Embryonic facial prominence (tissue), 1 donor: ENCODE data around the gene IRF1.

Experiments
- DNase-seq: peaks from one replicate; pipeline ENCODE4 v3.0.0-alpha.2; 2016; ENCODE audit errors: extremely low spot score

Gene IRF1

GRCh38 chr5:132474881-132475496, 15.6 kb downstream of the IRF1 start:
- DNase-seq, result no peak

GRCh38 chr5:132474131-132474723, 16.3 kb downstream of the IRF1 start:
- no peak for DNase-seq

DNA sequence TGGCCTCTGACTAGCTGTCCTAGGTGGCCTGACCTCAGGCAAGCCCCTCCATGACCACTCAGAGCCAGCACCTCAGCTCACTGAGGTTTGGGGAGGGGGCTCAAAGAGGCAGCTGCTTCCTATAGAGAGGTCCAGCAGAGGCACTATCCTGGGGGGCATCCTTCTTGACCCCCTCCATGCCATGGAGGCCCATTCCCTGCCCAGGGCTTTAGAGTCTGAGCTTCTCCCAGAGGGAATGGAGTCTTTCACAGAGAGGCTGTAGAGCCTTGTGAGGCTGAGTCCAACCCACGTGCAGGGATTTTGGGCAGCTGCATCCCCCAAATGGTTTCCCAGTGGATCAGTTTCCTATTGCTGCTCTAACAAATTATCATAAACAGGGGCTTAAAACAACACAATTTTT, 16.9 kb downstream of the IRF1 start:
- DNase-seq, result no peak

DNA sequence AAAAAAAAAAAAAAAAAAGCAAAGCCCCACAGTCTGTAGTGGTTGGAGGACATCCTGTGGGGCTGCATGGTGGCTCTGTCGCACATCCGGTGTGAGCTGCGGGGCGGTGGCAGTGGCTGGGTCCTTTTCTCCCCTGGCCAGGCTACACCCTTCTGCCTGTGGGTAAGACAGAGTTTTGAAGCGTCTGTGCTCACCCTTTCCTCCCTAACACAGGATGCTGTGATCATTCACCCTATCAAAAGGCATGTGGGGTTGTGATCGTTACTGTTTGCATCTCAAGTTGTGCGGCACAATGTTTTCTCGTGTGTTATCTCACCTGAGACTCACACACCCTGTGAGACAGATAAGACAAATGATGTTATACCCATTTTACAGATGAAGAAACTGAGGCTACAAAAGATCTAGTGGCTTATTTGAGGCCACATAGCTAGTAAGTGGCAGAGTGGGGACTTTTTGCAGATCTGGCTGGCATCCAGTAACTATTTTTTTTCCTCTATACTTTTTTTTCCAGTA, 17.5 kb downstream of the IRF1 start:
- DNase-seq, result no peak

GRCh38 chr5:132472431-132472830, 18.1 kb downstream of the IRF1 start:
- DNase-seq, result no peak

DNA sequence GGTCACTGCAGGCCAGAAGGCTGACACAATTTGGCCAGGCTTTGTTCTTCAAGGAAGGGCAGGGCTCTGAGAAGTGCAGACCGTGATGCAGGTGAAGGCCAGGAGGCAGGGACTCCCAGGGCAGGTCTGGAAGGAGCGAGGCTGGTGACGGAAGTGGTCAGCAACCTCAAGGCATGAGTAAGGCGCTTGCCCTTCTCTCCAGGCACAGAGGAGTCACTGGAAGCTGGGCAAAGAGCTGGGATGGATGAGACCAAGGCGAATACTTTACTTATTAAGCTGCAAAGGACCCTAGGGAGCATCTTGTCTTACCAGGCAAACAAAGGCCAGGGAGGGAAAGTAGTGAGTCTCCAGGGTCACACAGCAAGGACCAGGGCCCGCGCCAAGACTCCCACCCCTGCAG, 18.6 kb downstream of the IRF1 start:
- DNase-seq, result no peak

- no peak for DNase-seq
These were observed 19.2 kb downstream of the IRF1 start for GRCh38 chr5:132471151-132471907.

DNA sequence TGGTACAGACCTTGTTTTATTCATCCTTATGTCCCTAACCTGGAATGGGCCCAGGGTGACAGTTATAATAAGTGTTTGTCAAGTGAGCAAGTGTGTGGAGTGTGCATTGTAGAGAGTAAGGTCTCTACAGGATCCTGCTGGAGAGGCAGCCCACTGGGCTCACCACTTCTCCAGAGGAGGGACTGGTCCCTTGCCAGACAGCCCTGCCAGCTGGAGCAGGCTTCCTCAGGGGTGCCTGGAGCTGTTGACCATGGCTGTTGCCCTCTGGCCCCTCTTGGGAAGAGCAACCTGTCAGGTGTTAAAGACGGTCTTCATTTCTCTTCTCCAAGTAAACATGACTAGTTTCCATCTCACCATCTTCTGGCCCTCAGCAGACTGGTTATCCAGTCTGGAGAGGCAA, 20.0 kb downstream of the IRF1 start:
- DNase-seq, result no peak

GRCh38 chr5:132470010-132470392, 20.6 kb downstream of the IRF1 start:
- no peak for DNase-seq

DNA sequence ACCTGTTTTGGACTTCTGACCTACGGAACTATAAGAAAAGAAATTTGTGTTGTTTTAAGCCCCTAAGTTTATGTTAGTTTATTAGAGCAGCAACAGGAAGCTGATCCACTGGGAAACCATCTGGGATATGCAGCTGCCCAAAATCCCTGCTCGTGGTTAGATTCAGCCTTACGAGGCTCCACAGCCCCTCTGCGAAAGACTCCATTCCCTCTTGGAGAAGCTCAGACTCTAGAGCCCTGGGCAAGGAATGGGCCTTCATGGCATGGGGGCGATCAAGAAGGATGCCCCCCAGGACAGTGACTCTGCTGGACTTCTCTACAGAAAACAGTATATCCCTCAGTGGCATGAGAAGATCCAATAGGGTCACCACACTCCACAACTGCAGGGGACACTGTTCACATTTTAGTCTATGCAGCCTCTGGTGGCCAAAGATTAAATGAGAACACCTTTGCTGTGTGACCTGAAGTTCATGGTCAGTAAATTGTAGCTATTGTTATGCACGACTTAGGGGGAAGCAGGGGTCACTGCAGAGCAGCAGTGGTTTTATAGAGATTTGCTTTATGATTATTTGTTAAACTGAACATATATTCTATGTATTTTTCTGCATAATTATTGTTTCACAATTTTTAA, 21.1 kb downstream of the IRF1 start:
- no peak for DNase-seq

GRCh38 chr5:132468656-132469379, 21.8 kb downstream of the IRF1 start:
- DNase-seq, result no peak

DNA sequence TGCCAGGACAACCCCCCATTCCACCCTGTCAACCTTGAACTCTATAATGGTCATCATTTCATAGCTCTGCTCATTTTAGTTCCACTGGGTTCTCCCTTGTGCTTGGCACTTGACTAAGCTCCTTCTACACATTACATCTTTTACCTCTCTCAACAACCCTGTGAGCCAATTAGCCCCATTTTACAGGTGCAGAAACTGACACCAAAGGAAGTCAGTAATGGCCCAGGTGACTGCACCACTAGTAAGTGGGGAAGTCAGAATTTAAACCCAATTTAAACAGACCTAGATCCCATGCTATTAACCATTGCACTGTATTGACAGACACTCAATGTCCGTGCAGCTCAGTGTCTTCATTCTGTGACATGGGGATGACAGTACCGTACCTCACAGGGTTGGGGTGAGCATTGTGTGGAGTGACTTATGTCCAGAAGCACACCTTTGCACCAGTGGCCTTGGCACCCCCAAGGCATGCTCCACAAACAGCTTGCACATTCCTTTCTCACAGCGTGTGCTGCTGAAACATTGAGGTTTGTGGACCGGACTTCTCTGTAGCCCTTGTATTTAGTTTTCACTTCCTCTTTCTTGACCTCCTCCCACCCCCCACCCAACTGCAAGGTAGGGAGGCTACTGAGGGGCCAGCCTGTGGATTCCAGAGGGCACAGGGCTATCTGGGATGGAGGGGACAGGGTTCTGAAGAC, 23.1 kb downstream of the IRF1 start:
- no peak for DNase-seq

DNA sequence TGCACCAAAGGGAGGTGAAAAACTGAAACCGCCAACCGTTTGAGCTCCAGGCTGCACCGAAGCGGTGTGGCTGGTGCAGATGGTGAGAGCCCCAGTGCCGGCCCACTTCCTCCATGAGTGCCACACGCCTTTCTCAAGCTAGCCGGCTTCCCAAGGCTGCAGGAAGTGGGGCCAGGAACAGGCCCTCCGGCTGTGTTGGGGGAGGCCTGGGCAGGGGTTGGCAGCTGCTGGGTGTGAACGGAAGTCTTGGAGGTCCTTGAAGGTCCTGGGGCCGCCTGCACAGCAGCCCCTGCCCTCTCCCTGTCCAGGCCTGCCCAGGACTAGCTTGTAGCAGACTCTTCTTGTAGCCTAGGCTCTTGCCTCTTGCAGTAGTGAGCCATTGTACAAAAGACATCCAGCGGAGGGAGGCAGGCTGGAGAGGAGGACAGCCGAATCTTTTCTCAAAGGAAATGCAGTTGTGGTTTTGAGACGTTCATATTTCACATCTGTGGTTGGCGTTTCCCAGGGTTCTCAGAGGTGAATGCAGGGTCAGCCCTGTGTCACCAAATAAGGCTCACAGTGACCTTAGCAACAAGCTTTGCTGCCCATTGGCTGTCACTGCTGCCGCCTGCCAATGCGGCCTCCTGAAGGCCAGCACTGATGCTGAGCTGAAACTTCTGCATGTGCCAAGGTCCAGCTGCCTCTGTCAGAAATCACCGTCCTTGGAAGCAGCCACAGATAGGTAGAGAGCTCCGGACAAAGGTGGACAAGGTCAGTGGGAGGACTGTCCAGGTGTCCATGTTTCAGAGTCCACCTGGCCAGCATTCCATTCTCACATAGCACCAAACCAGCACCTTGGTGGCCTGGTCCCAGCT, 23.9 kb downstream of the IRF1 start:
- no peak for DNase-seq

- no peak for DNase-seq
These were observed 25.4 kb downstream of the IRF1 start for GRCh38 chr5:132465059-132465707.

DNA sequence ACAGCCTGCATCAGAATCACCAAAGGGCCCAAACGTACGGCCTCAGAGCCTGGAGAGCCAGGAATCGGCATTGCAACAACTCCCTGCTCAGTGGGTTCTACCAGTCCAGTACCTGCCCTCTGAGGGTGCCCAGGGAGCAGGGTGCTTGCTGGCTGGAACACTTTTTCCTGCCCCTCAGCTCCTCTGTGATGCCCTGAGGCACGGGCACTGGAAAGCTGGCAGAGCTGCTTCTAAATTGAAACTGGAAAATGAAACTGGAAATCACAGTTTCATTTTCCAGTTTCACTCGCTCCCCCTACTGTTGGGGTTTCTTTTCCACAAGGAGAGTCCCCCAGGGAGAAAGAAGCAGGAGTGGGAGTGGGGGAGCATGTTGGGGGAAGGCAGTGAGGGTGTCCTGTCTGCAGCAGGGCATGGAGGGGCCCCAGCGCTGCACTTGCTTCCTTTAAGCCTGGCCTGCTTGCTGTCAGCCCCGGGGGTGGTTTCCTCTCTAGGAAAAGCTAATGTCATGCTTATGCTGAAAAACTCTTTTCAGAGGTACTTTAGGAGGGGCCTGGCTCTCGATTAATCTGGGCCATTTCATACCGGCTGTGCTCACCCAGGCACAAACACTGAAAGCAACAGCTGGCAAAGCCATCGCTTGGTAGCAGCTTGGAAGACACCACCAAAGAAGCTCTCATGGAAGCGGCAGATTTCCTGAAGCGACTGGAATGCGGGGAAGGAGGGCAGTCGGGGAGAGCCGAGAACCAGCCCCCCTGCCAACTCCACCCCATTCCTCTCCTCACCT, 26.2 kb downstream of the IRF1 start:
- no peak for DNase-seq

- no peak for DNase-seq
These were observed 26.8 kb downstream of the IRF1 start for GRCh38 chr5:132463811-132464155.

DNA sequence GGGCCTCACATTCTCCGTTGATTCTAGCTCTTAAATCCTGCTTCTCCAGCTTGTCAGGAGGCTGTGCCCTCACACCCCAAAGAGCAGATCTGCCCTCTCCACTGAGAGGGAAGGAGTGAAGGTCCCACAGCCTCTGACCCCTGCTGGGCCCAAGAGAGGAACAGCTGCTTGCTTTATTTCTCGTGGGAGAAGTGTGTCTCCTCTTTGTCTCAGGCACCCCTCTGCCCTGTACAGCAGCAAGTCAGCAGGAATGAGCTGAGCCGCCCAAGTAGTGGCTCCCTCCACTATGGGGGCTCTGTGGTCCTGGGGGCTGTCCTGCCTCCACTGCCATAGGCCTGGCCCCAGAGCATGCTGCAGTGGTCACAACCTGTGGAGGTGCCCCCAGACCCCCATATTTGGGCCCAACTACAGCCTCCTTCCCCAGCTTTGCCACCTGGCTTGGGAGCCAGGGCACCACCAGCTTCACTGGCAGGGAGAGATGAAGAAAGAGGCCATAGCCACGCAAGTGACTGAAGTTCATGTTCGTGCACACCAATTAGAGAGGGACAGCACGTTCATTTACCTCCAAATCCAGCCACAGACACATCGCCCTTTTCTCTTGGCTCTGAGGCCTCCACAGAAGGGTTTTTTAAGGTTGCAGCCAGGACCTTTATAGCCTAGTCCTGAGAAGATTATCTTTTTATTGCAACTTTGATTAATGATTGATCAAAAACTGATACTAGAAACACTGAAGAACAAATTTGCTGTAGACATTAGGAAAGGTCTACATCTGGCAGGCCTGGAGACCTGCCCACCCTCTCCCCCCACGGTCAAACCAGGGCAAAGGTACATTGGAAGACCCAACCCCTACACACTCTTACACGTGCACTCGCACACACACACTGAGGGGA, 27.5 kb downstream of the IRF1 start:
- DNase-seq, result no peak

DNA sequence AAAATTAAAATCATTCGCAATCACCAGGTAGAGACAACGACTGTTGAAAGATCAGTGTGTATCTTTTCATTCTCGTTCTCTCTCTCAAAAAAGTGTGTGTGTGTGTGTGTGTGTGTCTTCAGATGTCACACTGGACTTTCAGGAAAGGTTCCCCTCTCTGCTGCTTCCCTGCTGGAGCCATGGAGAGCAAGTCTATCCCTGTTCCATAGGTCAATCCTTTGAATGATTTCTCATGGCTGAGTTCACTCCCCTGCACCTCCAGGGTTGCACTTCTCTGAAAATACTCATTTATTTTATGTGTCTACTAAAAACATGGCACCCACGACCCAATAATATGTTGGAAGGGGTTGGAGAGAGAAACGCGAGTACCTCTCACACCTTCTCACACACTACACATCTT, 28.2 kb downstream of the IRF1 start:
- no peak for DNase-seq
